ENCODE measurements around the gene CT45A10.
"Not testable (repeated sequence)": the region's sequence is repeated elsewhere in the genome, so short reads cannot be mapped to it uniquely, and the experiment has no call there.

The CT45A10 gene, protein sequence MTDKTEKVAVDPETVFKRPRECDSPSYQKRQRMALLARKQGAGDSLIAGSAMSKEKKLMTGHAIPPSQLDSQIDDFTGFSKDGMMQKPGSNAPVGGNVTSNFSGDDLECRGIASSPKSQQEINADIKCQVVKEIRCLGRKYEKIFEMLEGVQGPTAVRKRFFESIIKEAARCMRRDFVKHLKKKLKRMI

DNA sequence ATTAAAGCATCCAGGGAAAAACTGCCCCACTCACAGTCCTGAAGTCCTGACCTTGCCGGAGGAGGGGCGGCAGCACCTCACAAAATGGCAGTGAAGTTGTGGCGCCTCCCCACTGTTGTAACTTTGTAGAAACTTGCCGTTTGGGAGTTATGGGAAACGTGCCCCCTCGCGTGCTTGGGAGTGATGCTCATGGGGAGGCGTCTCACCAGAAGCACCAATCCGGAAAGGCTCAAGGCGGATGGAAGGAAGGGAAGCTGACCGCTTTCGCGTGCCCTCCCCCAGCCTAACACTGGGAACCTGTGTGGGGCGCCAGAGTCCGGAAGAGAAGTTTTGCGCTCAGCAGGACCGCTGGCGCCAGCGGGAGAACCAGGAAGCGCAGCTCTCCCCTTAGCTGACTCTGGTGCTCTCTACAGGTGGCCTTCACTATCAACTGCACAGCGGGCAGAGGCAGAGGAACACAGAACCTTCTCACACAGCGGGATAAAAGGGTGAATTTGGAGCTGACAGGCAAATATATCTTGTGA is at the start of gene CT45A10, which contains the start of gene SAGE1:
Gene CT45A10, minus strand, starts transcription at position 151 of the 524 bp plus-strand sequence. CDS start 8,100 bp downstream, outside the sequence.
Gene SAGE1, plus strand, starts transcription at position 423 of the 524 bp plus-strand sequence. CDS start 2,527 bp downstream, outside the sequence.
- no peak for DNase-seq (ENCODE audit: low read depth in 2 of 2)

DNA sequence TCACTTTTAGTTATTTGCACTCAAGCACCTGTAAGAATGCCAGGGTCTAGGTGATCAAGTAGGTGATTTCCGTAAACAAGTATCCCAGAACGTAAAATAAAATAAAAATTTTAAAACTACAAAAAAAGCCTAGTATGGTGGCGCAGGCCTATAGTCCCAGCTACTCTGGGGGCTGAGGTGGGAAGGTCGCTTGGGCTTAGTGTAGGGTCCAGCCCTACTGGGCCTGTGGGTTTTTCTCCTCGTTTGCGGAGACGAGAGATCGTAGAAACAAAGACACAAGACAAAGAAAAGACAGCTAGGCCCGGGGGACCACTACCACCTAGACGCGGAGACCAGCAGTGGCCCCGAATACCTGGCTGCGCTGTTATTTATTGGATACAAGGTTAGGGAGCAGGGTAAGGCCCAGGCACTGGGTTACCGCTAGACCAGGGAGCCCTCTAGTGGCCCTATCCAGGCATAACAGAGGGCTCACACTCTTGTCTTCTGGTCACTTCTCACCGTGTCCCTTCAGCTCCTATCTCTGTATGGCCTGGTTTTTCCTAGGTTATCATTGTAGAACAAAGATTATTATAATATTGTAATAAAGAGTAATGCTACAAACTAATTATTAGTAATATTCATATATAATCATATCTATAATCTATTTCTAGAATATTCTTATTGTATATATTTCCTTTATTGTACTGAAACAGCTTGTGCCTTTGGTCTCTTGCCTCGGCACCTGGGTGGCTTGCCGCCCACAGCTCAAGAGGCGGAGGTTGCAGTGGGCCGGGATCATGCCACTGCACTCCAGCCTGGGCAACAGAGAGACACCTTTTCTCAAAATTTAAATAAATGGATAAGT is 38.6 kb upstream of the CT45A10 start:
- DNase-seq (ENCODE audit: low read depth in 2 of 2), result peak; percentile 2 to 15

GRCh38 chrX:135927897-135928296 is 34.7 kb upstream of the CT45A10 start:
- no peak for DNase-seq (ENCODE audit: low read depth in 2 of 2)

GRCh38 chrX:135923353-135923752 is 30.1 kb upstream of the CT45A10 start:
- no peak for DNase-seq (ENCODE audit: low read depth in 2 of 2)

DNA sequence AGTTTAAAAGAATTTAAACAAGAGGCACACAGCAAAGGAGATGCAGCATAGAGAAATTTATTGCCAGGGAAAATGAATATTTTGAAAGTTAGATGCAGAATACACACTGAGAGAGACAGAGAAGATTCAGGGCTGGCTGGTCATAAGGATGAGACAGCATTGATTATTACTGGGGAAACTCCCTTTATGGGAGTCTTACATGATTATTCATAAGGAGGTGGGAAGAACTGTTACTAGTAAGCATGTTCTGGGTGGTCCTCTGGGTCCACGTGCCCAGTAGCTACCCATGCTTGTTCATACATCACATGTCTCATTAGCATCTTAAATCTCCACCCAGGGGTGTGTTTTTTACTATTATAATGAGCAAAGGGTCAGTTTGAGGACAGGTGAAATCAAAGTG is 27.3 kb upstream of the CT45A10 start:
- not testable (repeated sequence) for DNase-seq (ENCODE audit: low read depth in 2 of 2)

- no peak for DNase-seq (ENCODE audit: low read depth in 2 of 2)
Observed at GRCh38 chrX:135914404-135914803, 21.2 kb upstream of the CT45A10 start.

DNA sequence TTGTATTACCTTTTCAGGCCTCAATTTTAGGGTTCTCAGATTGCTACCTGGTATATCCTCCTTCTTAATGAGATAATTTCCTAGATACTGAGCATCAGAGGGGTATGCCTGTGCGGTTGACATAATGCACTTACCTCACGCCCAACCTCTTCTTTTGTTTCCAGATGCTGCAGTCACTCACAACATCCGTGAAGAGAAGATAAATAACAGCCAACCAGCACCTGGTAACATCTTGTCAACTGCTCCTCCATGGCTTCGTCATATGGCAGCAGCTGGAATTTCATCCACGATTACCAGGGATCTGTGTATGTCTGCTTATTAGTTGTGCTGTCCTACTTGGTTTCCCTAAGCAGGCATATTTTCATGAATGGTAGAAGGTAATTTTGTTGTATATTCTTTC is 17.0 kb upstream of the CT45A10 start:
- no peak for DNase-seq (ENCODE audit: low read depth in 2 of 2)

- no peak for DNase-seq (ENCODE audit: low read depth in 2 of 2)
Observed at GRCh38 chrX:135892781-135893180, 463 bp downstream of the CT45A10 start.

GRCh38 chrX:135890087-135890585 is 3.1 kb downstream of the CT45A10 start:
- DNase-seq (ENCODE audit: low read depth in 2 of 2), result no peak

DNA sequence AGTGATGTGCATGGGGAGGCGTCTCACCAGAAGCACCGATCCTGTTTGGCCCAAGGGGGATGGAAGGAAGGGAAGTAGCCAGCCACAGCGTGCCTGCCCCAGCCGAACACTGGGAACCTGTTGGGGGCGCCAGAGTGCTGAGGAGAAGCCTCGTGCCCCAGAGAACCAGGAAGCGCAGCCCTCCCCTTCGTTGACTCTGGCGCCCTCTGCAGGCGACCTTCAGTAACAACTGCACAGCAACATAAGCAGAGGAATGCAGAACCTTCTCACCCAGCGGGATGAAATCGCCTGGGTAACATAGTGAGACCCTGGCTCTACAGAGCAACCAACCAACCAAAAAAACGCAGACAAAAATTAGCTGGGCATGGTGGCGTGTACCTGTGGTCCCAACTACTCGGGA is 4.3 kb downstream of the CT45A10 start:
- peak in 1 of 2 experiments; percentile 17 for DNase-seq (ENCODE audit: low read depth in 2 of 2)

- not testable (repeated sequence) for DNase-seq (ENCODE audit: low read depth in 2 of 2)
Observed at GRCh38 chrX:135888230-135888629, 5.0 kb downstream of the CT45A10 start.

GRCh38 chrX:135882741-135883140 is 10.5 kb downstream of the CT45A10 start:
- not testable (repeated sequence) for DNase-seq (ENCODE audit: low read depth in 2 of 2)

DNA sequence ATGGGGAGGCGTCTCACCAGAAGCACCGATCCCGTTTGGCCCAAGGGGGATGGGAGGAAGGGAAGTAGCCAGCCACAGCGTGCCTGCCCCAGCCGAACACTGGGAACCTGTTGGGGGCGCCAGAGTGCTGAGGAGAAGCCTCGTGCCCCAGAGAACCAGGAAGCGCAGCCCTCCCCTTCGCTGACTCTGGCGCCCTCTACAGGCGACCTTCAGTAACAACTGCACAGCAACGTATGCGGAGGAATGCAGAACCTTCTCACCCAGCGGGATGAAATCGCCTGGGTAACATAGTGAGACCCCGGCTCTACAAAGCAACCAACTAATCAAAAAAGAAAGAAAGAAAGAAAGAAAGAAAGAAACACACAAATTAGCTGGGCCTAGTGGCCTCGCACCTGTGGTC is 21.5 kb downstream of the CT45A10 start, which contains the start of gene CT45A9:
Gene CT45A9, minus strand, starts transcription at position 101 of the 400 bp plus-strand sequence. CDS start 3,751 bp downstream, outside the sequence.
- DNase-seq (ENCODE audit: low read depth in 2 of 2), result not testable (repeated sequence)

DNA sequence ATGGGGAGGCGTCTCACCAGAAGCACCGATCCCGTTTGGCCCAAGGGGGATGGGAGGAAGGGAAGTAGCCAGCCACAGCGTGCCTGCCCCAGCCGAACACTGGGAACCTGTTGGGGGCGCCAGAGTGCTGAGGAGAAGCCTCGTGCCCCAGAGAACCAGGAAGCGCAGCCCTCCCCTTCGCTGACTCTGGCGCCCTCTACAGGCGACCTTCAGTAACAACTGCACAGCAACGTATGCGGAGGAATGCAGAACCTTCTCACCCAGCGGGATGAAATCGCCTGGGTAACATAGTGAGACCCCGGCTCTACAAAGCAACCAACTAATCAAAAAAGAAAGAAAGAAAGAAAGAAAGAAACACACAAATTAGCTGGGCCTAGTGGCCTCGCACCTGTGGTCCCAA is 38.8 kb downstream of the CT45A10 start, which contains the start of gene CT45A8:
Gene CT45A8, minus strand, starts transcription at position 101 of the 400 bp plus-strand sequence. CDS start 3,755 bp downstream, outside the sequence.
- not testable (repeated sequence) for DNase-seq (ENCODE audit: low read depth in 2 of 2)

GRCh38 chrX:135837180-135837579 is 56.1 kb downstream of the CT45A10 start, which contains the start of gene CT45A7:
CT45A7 (minus strand) TSS chrX:135837280; CDS start chrX:135833533, 3,747 bp downstream.
- not testable (repeated sequence) for DNase-seq (ENCODE audit: low read depth in 2 of 2)
